Stimulated activated naive CD8-positive, alpha-beta T cell treated with anti-CD3 and anti-CD28 coated beads, Interleukin-15, Interleukin-2, amounts not matched to agents 100 ng/mL and 50 ng/mL, for 24 hours (primary cell): Measurements from ENCODE around the gene RPS19.

Experiments used
- H3K27ac Mint-ChIP-seq: one replicate; pipeline ENCODE4 v1.8.0; 2021; ENCODE audit warnings: mild to moderate bottlenecking, mixed read lengths
- H3K27me3 Mint-ChIP-seq: one replicate; pipeline ENCODE4 v1.8.0; 2021; ENCODE audit warnings: mixed read lengths
- H3K36me3 Mint-ChIP-seq: one replicate; pipeline ENCODE4 v1.8.0; 2021; ENCODE audit warnings: low read depth, mixed read lengths
- H3K4me1 Mint-ChIP-seq: one replicate; pipeline ENCODE4 v1.8.0; 2021; ENCODE audit warnings: low read depth, mixed read lengths
- H3K4me3 Mint-ChIP-seq: one replicate; pipeline ENCODE4 v1.8.0; 2021; ENCODE audit warnings: mild to moderate bottlenecking, mixed read lengths
- H3K9me3 Mint-ChIP-seq: one replicate; pipeline ENCODE4 v1.8.0; 2021; ENCODE audit warnings: mixed read lengths

The RPS19 gene

GRCh38 chr19:41895745-41896580 lies 35.9 kb downstream of the RPS19 start:
- peaks cover 62% of the 10 kb centered on the region for H3K36me3 Mint-ChIP-seq
- H3K9me3 Mint-ChIP-seq, result no peaks in the 10 kb centered on the region
- peak overlapping the region; percentile 89 for H3K27ac Mint-ChIP-seq
- H3K4me1 Mint-ChIP-seq, result peaks cover 71% of the 10 kb centered on the region
- peak overlapping the region; percentile 54 for H3K4me3 Mint-ChIP-seq
- no peaks in the 10 kb centered on the region for H3K27me3 Mint-ChIP-seq

GRCh38 chr19:41896581-41896942 lies 36.5 kb downstream of the RPS19 start:
- peak overlapping the region; percentile 26 for H3K4me3 Mint-ChIP-seq
- peaks cover 61% of the 10 kb centered on the region for H3K36me3 Mint-ChIP-seq
- H3K27ac Mint-ChIP-seq, result peak overlapping the region; percentile 89
- peaks cover 67% of the 10 kb centered on the region for H3K4me1 Mint-ChIP-seq
- no peaks in the 10 kb centered on the region for H3K9me3 Mint-ChIP-seq
- no peaks in the 10 kb centered on the region for H3K27me3 Mint-ChIP-seq

DNA sequence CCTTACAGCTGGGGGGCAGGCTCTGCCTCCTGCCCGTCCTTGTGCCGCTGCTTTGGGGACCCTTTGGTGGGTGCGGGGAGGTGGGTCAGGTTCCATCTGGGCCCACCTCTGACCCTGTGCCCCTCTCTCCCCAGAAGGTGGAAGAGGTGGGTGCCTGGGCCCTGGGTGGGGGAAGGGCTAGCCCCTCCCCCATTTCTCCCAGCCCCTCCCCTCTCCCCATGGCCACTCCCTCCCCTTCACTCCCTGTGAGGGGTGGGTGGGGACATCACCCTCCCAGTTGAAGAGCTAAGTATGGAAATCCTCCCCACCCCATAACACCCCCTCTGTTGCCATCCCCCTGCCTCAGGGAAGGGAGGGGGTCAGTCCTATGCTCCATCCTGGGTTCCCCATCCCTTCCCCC lies 37.1 kb downstream of the RPS19 start:
- Mint-ChIP-seq H3K36me3 (peaks cover 64% of the 10 kb centered on the region), H3K27me3 (no peaks in the 10 kb centered on the region), H3K27ac (no peak overlapping the region), H3K4me1 (peaks cover 64% of the 10 kb centered on the region), H3K9me3 (no peaks in the 10 kb centered on the region), H3K4me3 (no peak overlapping the region)

GRCh38 chr19:41897820-41898219 lies 37.8 kb downstream of the RPS19 start:
- Mint-ChIP-seq H3K27ac (peak overlapping the region; percentile 71), H3K36me3 (peaks cover 67% of the 10 kb centered on the region), H3K4me1 (peaks cover 61% of the 10 kb centered on the region), H3K4me3 (no peak overlapping the region), H3K9me3 (no peaks in the 10 kb centered on the region), H3K27me3 (no peaks in the 10 kb centered on the region)

- H3K36me3 Mint-ChIP-seq, result peaks cover 64% of the 10 kb centered on the region
- peaks cover 57% of the 10 kb centered on the region for H3K4me1 Mint-ChIP-seq
- no peak overlapping the region for H3K27ac Mint-ChIP-seq
- H3K4me3 Mint-ChIP-seq, result no peak overlapping the region
- H3K27me3 Mint-ChIP-seq, result no peaks in the 10 kb centered on the region
- no peaks in the 10 kb centered on the region for H3K9me3 Mint-ChIP-seq
Observed at GRCh38 chr19:41898235-41898634, 38.2 kb downstream of the RPS19 start.

- no peaks in the 10 kb centered on the region for H3K9me3 Mint-ChIP-seq
- peaks cover 45% of the 10 kb centered on the region for H3K4me1 Mint-ChIP-seq
Observed at GRCh38 chr19:41901707-41902360, 41.8 kb downstream of the RPS19 start.

GRCh38 chr19:41902594-41902993 lies 42.5 kb downstream of the RPS19 start:
- Mint-ChIP-seq H3K4me1 (peaks cover 45% of the 10 kb centered on the region), H3K4me3 (no peak overlapping the region), H3K27me3 (no peaks in the 10 kb centered on the region), H3K9me3 (no peaks in the 10 kb centered on the region), H3K36me3 (peaks cover 76% of the 10 kb centered on the region), H3K27ac (no peak overlapping the region)

More at GRCh38 chr19:41901707-41902360, 41.8 kb downstream of the RPS19 start:
- H3K27ac Mint-ChIP-seq, result no peak overlapping the region
- H3K36me3 Mint-ChIP-seq, result peaks cover 75% of the 10 kb centered on the region
- H3K27me3 Mint-ChIP-seq, result no peaks in the 10 kb centered on the region
- H3K4me3 Mint-ChIP-seq, result no peak overlapping the region

- H3K27me3 Mint-ChIP-seq, result no peaks in the 10 kb centered on the region
- peaks cover 68% of the 10 kb centered on the region for H3K36me3 Mint-ChIP-seq
- no peaks in the 10 kb centered on the region for H3K9me3 Mint-ChIP-seq
- H3K4me3 Mint-ChIP-seq, result no peak overlapping the region
- no peak overlapping the region for H3K27ac Mint-ChIP-seq
- H3K4me1 Mint-ChIP-seq, result peaks cover 37% of the 10 kb centered on the region
Observed at GRCh38 chr19:41903193-41903953, 43.3 kb downstream of the RPS19 start.

GRCh38 chr19:41904118-41904870 lies 44.2 kb downstream of the RPS19 start:
- Mint-ChIP-seq H3K27me3 (no peaks in the 10 kb centered on the region), H3K36me3 (peaks cover 59% of the 10 kb centered on the region), H3K4me3 (no peak overlapping the region), H3K27ac (no peak overlapping the region), H3K4me1 (peaks cover 28% of the 10 kb centered on the region), H3K9me3 (no peaks in the 10 kb centered on the region)

GRCh38 chr19:41905273-41906002 lies 45.4 kb downstream of the RPS19 start:
- H3K27me3 Mint-ChIP-seq, result no peaks in the 10 kb centered on the region
- peaks cover 48% of the 10 kb centered on the region for H3K36me3 Mint-ChIP-seq
- H3K9me3 Mint-ChIP-seq, result no peaks in the 10 kb centered on the region
- H3K27ac Mint-ChIP-seq, result no peak overlapping the region
- H3K4me1 Mint-ChIP-seq, result peaks cover 23% of the 10 kb centered on the region
- H3K4me3 Mint-ChIP-seq, result no peak overlapping the region

DNA sequence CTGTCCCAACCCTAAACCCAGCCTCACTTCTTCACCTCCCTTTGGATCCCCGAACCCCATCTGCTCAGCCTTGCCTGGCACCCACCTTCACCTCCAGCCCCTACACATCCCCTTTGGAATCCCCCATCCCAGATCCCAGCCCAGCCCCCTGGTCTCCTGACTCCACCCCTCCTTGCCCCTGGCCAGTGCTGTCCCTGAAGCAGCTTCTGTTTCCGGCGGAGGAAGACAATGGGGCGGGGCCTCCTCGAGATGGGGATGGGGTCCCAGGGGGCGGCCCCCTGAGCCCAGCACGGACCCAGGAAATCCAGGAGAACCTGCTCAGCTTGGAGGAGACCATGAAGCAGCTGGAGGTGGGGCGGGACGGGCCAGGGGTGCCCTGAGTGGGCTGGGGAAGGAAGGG lies 46.2 kb downstream of the RPS19 start:
- Mint-ChIP-seq H3K4me3 (no peak overlapping the region), H3K36me3 (peaks cover 41% of the 10 kb centered on the region), H3K9me3 (no peaks in the 10 kb centered on the region), H3K4me1 (peaks cover 25% of the 10 kb centered on the region), H3K27me3 (no peaks in the 10 kb centered on the region), H3K27ac (no peak overlapping the region)

- Mint-ChIP-seq H3K27ac (peak overlapping the region; percentile 26), H3K4me3 (no peak overlapping the region), H3K36me3 (peaks cover 36% of the 10 kb centered on the region), H3K4me1 (peaks cover 27% of the 10 kb centered on the region), H3K27me3 (peaks cover 5% of the 10 kb centered on the region), H3K9me3 (no peaks in the 10 kb centered on the region)
Observed at GRCh38 chr19:41906916-41907680, 47.0 kb downstream of the RPS19 start.

GRCh38 chr19:41907994-41908615 lies 48.0 kb downstream of the RPS19 start:
- H3K27me3 Mint-ChIP-seq, result peaks cover 10% of the 10 kb centered on the region
- H3K27ac Mint-ChIP-seq, result no peak overlapping the region
- peaks cover 30% of the 10 kb centered on the region for H3K4me1 Mint-ChIP-seq
- no peaks in the 10 kb centered on the region for H3K9me3 Mint-ChIP-seq
- no peak overlapping the region for H3K4me3 Mint-ChIP-seq
- peaks cover 30% of the 10 kb centered on the region for H3K36me3 Mint-ChIP-seq
